ENCODE measurements around the gene HLA-DRA.

Gene HLA-DRA

GRCh38 chr6:32402812-32403211, 36.9 kb upstream of the HLA-DRA start:
- Histone ChIP-seq H3K36me3 (ENCODE audit: control insufficient read depth in 2 of 2, insufficient read depth in 1 of 2, low read length in 2 of 2) (no peaks in the 10 kb centered on the region), H3K27ac (ENCODE audit: extremely low read depth, low read depth, low read length) (no peak overlapping the region), H3K4me3 (ENCODE audit: low read depth, low read length) (no peak overlapping the region), H3K9me3 (ENCODE audit: control insufficient read depth, insufficient read depth, low read depth, low read length) (no peaks in the 10 kb centered on the region), H3K4me1 (ENCODE audit: control insufficient read depth, insufficient read depth, low read length) (no peaks in the 10 kb centered on the region)
- ChIA-PET CTCF (interaction anchor here (1.0 to 2.9 kb wide), 5 partner anchors 11 to 393 kb away, joined by 3 to 27 read pairs (median 5); no protein-coding TSS in a partner anchor), POLR2A (no interaction called here)
- TF ChIP-seq ZNF26 (tag by site-specific recombination; IDR thresholded peaks at IDR 0.05) (no peak), ZSCAN4 (tag by site-specific recombination; IDR thresholded peaks at IDR 0.05) (no peak), KLF7 (tag by site-specific recombination; IDR thresholded peaks at IDR 0.05; ENCODE audit: borderline replicate concordance) (no peak), TCF7L2 (IDR thresholded peaks at IDR 0.05; ENCODE audit: borderline replicate concordance, low read depth, low read length) (no peak), PRDM1 (tag by site-specific recombination; IDR thresholded peaks at IDR 0.05) (no peak), ZNF76 (tag by site-specific recombination; IDR thresholded peaks at IDR 0.05; ENCODE audit: borderline replicate concordance, low read depth) (no peak), ZNF692 (tag by site-specific recombination; IDR thresholded peaks at IDR 0.05) (no peak)

GRCh38 chr6:32405656-32406055, 34.0 kb upstream of the HLA-DRA start:
- ChIA-PET CTCF (interaction anchor here (0.6 to 2.9 kb wide), 8 partner anchors 8 to 402 kb away, joined by 3 to 27 read pairs (median 6); no protein-coding TSS in a partner anchor), POLR2A (no interaction called here)
- no peak overlapping the region for H3K27ac ChIP-seq (ENCODE audit: extremely low read depth, low read depth, low read length)
- no peak overlapping the region for H3K4me3 ChIP-seq (ENCODE audit: low read depth, low read length)
- TF ChIP-seq ZNF362 (tag by site-specific recombination; IDR thresholded peaks at IDR 0.05) (peak; percentile 69; the same call in 1 of the 2 replicates), SP7 (tag by site-specific recombination; IDR thresholded peaks at IDR 0.05) (no peak)
- no peaks in the 10 kb centered on the region for H3K36me3 ChIP-seq (ENCODE audit: control insufficient read depth in 2 of 2, insufficient read depth in 1 of 2, low read length in 2 of 2)
- H3K9me3 ChIP-seq (ENCODE audit: control insufficient read depth, insufficient read depth, low read depth, low read length) = no peaks in the 10 kb centered on the region
- no peaks in the 10 kb centered on the region for H3K4me1 ChIP-seq (ENCODE audit: control insufficient read depth, insufficient read depth, low read length)

GRCh38 chr6:32406197-32406596, 33.5 kb upstream of the HLA-DRA start:
- TF ChIP-seq GFI1B (tag by site-specific recombination; IDR thresholded peaks at IDR 0.05) (no peak), ZNF830 (tag by site-specific recombination; IDR thresholded peaks at IDR 0.05; ENCODE audit: low read depth) (no peak), KLF1 (tag by site-specific recombination; IDR thresholded peaks at IDR 0.05) (no peak), TRIM28 (IDR thresholded peaks at IDR 0.05; ENCODE audit: borderline replicate concordance, low read length) (no peak), PRDM6 (tag by site-specific recombination; IDR thresholded peaks at IDR 0.05) (no peak), ZNF623 (tag by site-specific recombination; IDR thresholded peaks at IDR 0.05) (no peak), ZNF2 (tag by site-specific recombination; IDR thresholded peaks at IDR 0.05) (no peak), OSR2 (tag by site-specific recombination; IDR thresholded peaks at IDR 0.05) (no peak), ZNF157 (tag by site-specific recombination; IDR thresholded peaks at IDR 0.05) (no peak), ZNF626 (tag by site-specific recombination; IDR thresholded peaks at IDR 0.05) (no peak), IKZF3 (tag by site-specific recombination; IDR thresholded peaks at IDR 0.05) (no peak), CTCF (tag by site-specific recombination; IDR thresholded peaks at IDR 0.05) (no peak), KLF7 (tag by site-specific recombination; IDR thresholded peaks at IDR 0.05; ENCODE audit: borderline replicate concordance) (no peak)
- POLR2A ChIA-PET = no interaction called here
- H3K4me3 ChIP-seq (ENCODE audit: low read depth, low read length) = no peak overlapping the region
- H3K27ac ChIP-seq (ENCODE audit: extremely low read depth, low read depth, low read length) = no peak overlapping the region
- no peaks in the 10 kb centered on the region for H3K36me3 ChIP-seq (ENCODE audit: control insufficient read depth in 2 of 2, insufficient read depth in 1 of 2, low read length in 2 of 2)
- no peaks in the 10 kb centered on the region for H3K9me3 ChIP-seq (ENCODE audit: control insufficient read depth, insufficient read depth, low read depth, low read length)
- H3K4me1 ChIP-seq (ENCODE audit: control insufficient read depth, insufficient read depth, low read length) = no peaks in the 10 kb centered on the region
- CTCF ChIA-PET = interaction anchor here (0.6 to 1.8 kb wide), 7 partner anchors 10 to 542 kb away, joined by 3 to 11 read pairs (median 4); no protein-coding TSS in a partner anchor
